A673 (cell line): ENCODE measurements around the gene SEMA5A. TPM values are rescaled to one million over a fixed set of nuclear protein-coding genes. Genes with fewer than 3 reads are reported as not detected.
"Not testable (repeated sequence)": the region's sequence is repeated elsewhere in the genome, so short reads cannot be mapped to it uniquely, and the experiment has no call there.

Experiments used
- BruUV-seq: library from RNA; stranded (reverse); fragments of 400-500 nt; replicated peaks from 2 replicates; lab custom pipeline; 2021; lab: Mats Ljungman, UMichigan
- CTCF ChIA-PET: fragments of 300-600 bp; sonication (Branson Sonifier 250); formaldehyde crosslinking; loops from one replicate; lab custom pipeline; 2022; ENCODE audit warnings: antibody characterized with exemption; lab: Charles Lee
- POLR2A ChIA-PET: fragments of 300-600 bp; sonication (Branson Sonifier 250); formaldehyde crosslinking; loops from one replicate; lab custom pipeline; 2022; ENCODE audit warnings: antibody characterized with exemption; ENCODE audit not compliant: low non-redundant PET; lab: Charles Lee
- DNase-seq: peaks from one replicate; pipeline ENCODE4 v3.0.0-alpha.2; 2015; ENCODE audit warnings: low spot score
- H3K27ac ChIP-seq: fragments of 200-600 bp; sonication (generic); 2 replicates; pipeline ENCODE4 v1.5.1; 2016; ENCODE audit warnings: mixed run types, low read depth, mild to moderate bottlenecking, mixed read lengths, antibody characterized with exemption, low read length; ENCODE audit not compliant: poor library complexity, severe bottlenecking
- H3K27me3 ChIP-seq: fragments of 200-600 bp; sonication (generic); replicated peaks from 2 replicates; pipeline ENCODE4 v1.6.1; 2017; ENCODE audit warnings: mixed run types, low read depth, mild to moderate bottlenecking, mixed read lengths, antibody characterized with exemption, low read length; ENCODE audit not compliant: insufficient read depth, poor library complexity
- H3K36me3 ChIP-seq: fragments of 200-600 bp; sonication (generic); 2 replicates; pipeline ENCODE4 v1.6.1; 2016; ENCODE audit warnings: mixed run types, mild to moderate bottlenecking, mixed read lengths, antibody characterized with exemption, low read length; ENCODE audit not compliant: insufficient read depth, poor library complexity, severe bottlenecking
- H3K4me1 ChIP-seq: fragments of 200-600 bp; sonication (generic); 2 replicates; pipeline ENCODE4 v1.6.1; 2017; ENCODE audit warnings: mixed run types, mild to moderate bottlenecking, mixed read lengths, antibody characterized with exemption, low read length; ENCODE audit not compliant: insufficient read depth, poor library complexity, severe bottlenecking
- H3K4me3 ChIP-seq: fragments of 200-600 bp; sonication (generic); 2 replicates; pipeline ENCODE4 v1.5.1; 2016; ENCODE audit warnings: low read depth, mixed run types, mild to moderate bottlenecking, mixed read lengths, low read length; ENCODE audit not compliant: poor library complexity, severe bottlenecking
- H3K9me3 ChIP-seq: fragments of 200-600 bp; sonication (generic); 2 replicates; pipeline ENCODE4 v1.6.1; 2016; ENCODE audit warnings: mixed run types, low read depth, mild to moderate bottlenecking, mixed read lengths, antibody characterized with exemption, low read length; ENCODE audit not compliant: poor library complexity, severe bottlenecking
- CTCF ChIP-seq: fragments of 300-800, 200-600 bp; sonication (generic); conservative IDR thresholded peaks from 2 replicates; pipeline ENCODE4 v1.5.1; 2017; ENCODE audit warnings: low read depth, mild to moderate bottlenecking, antibody characterized with exemption, low read length, moderate library complexity, mixed read lengths
- EZH2 ChIP-seq: fragments of 200-600 bp; sonication (generic); IDR thresholded peaks from 2 replicates; pipeline ENCODE4 v1.6.1; 2017; ENCODE audit warnings: borderline replicate concordance, low read depth, mild to moderate bottlenecking, mixed read lengths, antibody characterized with exemption, low read length; ENCODE audit not compliant: poor library complexity, severe bottlenecking
- intact Hi-C: fragments of 100-400 bp; cut with micrococcal nuclease; formaldehyde crosslinking; loops from one replicate; pipeline ENCODE4 v1.10.0; 2022; ENCODE audit not compliant: unreplicated experiment
- total RNA-seq: library from RNA; stranded (reverse); gene quantifications from 2 replicates; pipeline ENCODE4 v1.2.3, GENCODE V29; 2021

The SEMA5A gene
- total RNA-seq, 1 experiment from 2014 or later, result 0.17 TPM

GRCh38 chr5:9408964-9409363 is 136.9 kb downstream of the SEMA5A start:
- Histone ChIP-seq H3K27me3 (no peaks in the 10 kb centered on the region), H3K4me1 (no peaks in the 10 kb centered on the region), H3K9me3 (no peaks in the 10 kb centered on the region), H3K4me3 (no peak overlapping the region), H3K36me3 (no peaks in the 10 kb centered on the region), H3K27ac (no peak overlapping the region)
- ChIA-PET CTCF (no interaction called here), POLR2A (no interaction called here)
- TF ChIP-seq EZH2 (no peak), CTCF (no peak)
- intact Hi-C loops, result no loop called here
- DNase-seq, result no peak
- no TSS peak for BruUV-seq

- DNase-seq, result no peak
- TF ChIP-seq EZH2 (no peak), CTCF (no peak)
- CTCF ChIA-PET, result no interaction called here
- POLR2A ChIA-PET, result no interaction called here
- no peaks in the 10 kb centered on the region for H3K36me3 ChIP-seq
- H3K27ac ChIP-seq, result no peak overlapping the region
- no peaks in the 10 kb centered on the region for H3K4me1 ChIP-seq
- BruUV-seq, result no TSS peak
- no peak overlapping the region for H3K4me3 ChIP-seq
- H3K27me3 ChIP-seq, result no peaks in the 10 kb centered on the region
- intact Hi-C loops, result no loop called here
- H3K9me3 ChIP-seq, result no peaks in the 10 kb centered on the region
These were observed 140.6 kb downstream of the SEMA5A start for GRCh38 chr5:9405196-9405754.

- Histone ChIP-seq H3K9me3 (no peaks in the 10 kb centered on the region), H3K27me3 (no peaks in the 10 kb centered on the region), H3K4me1 (no peaks in the 10 kb centered on the region), H3K36me3 (no peaks in the 10 kb centered on the region), H3K4me3 (no peak overlapping the region), H3K27ac (no peak overlapping the region)
- BruUV-seq, result no TSS peak
- POLR2A ChIA-PET, result no interaction called here
- CTCF ChIA-PET, result no interaction called here
- no peak for DNase-seq
- TF ChIP-seq CTCF, result no peak
- no peak for TF ChIP-seq EZH2
- intact Hi-C loops, result no loop called here
These were observed 143.9 kb downstream of the SEMA5A start for GRCh38 chr5:9401786-9402472.

- H3K4me3 ChIP-seq, DNase-seq, H3K27ac ChIP-seq, intact Hi-C loops, POLR2A ChIA-PET, H3K36me3 ChIP-seq, BruUV-seq, H3K27me3 ChIP-seq, H3K9me3 ChIP-seq, CTCF ChIA-PET, H3K4me1 ChIP-seq: not testable (repeated sequence)
These were observed 146.1 kb downstream of the SEMA5A start for GRCh38 chr5:9399783-9400182.
